Keratinocyte (primary cell): ENCODE measurements around the gene OGFOD3. TPM values are rescaled to one million over a fixed set of nuclear protein-coding genes. Genes with fewer than 3 reads are reported as not detected.

Source experiments
- DNase-seq: peaks from one replicate; pipeline ENCODE4 v3.0.0-alpha.2; 2011; ENCODE audit warnings: low read depth, missing footprints, low spot score
- FAIRE-seq: peaks from 2 replicates; lab custom pipeline; 2011; peaks lifted over from hg19 to GRCh38; lab: Jason Lieb, UNC
- H2AFZ ChIP-seq: 2 replicates; pipeline ENCODE4 v1.6.0; 2012; ENCODE audit warnings: low read length, control low read depth, inconsistent platforms; ENCODE audit not compliant: control insufficient read depth
- H3K27ac ChIP-seq: 2 replicates; pipeline ENCODE4 v1.5.1; 2011; ENCODE audit warnings: low read length; ENCODE audit not compliant: control insufficient read depth, insufficient read depth
- H3K27me3 ChIP-seq: 3 replicates; pipeline ENCODE4 v1.6.0; 2011; ENCODE audit warnings: low read length; ENCODE audit not compliant: control insufficient read depth, insufficient read depth; ENCODE audit errors: extremely low read depth
- H3K36me3 ChIP-seq, 2 experiments: 2 replicates in 1 of 2; 3 replicates in 1 of 2; pipeline ENCODE4 v1.5.1; 2011; ENCODE audit warnings: low read length in 2 of 2, mild to moderate bottlenecking in 1 of 2; ENCODE audit not compliant: control insufficient read depth in 2 of 2, insufficient read depth in 2 of 2; ENCODE audit errors: extremely low read depth in 1 of 2
- H3K4me1 ChIP-seq: 3 replicates; pipeline ENCODE4 v1.5.1; 2011; ENCODE audit warnings: low read length; ENCODE audit not compliant: control insufficient read depth, insufficient read depth; ENCODE audit errors: extremely low read depth
- H3K4me2 ChIP-seq: 3 replicates; pipeline ENCODE4 v1.6.0; 2011; ENCODE audit warnings: low read depth, low read length; ENCODE audit not compliant: control insufficient read depth, insufficient read depth; ENCODE audit errors: extremely low read depth
- H3K4me3 ChIP-seq, 3 experiments: fragments of 200-600 bp in 1 of 3; sonication (generic) in 1 of 3; 2 replicates in 2 of 3; 3 replicates in 1 of 3; pipeline ENCODE4 v1.5.1; 2011 to 2016; ENCODE audit warnings: low read length in 3 of 3, mild to moderate bottlenecking in 3 of 3, control low read depth in 2 of 3, inconsistent platforms in 1 of 3, low read depth in 1 of 3, mixed read lengths in 1 of 3, mixed run types in 1 of 3, moderate library complexity in 1 of 3; ENCODE audit not compliant: control insufficient read depth in 2 of 3, insufficient read depth in 2 of 3; ENCODE audit errors: extremely low read depth in 1 of 3
- H3K79me2 ChIP-seq: 2 replicates; pipeline ENCODE4 v1.6.0; 2012; ENCODE audit warnings: low read length; ENCODE audit not compliant: control insufficient read depth, insufficient read depth
- H3K9ac ChIP-seq: 3 replicates; pipeline ENCODE4 v1.6.0; 2011; ENCODE audit warnings: low read length; ENCODE audit not compliant: control insufficient read depth, insufficient read depth; ENCODE audit errors: extremely low read depth
- H3K9me1 ChIP-seq: 3 replicates; pipeline ENCODE4 v1.6.0; 2011; ENCODE audit warnings: low read length; ENCODE audit not compliant: control insufficient read depth, insufficient read depth; ENCODE audit errors: extremely low read depth
- H3K9me3 ChIP-seq: 2 replicates; pipeline ENCODE4 v1.5.1; 2012; ENCODE audit warnings: low read depth, low read length; ENCODE audit not compliant: control insufficient read depth
- H4K20me1 ChIP-seq: 3 replicates; pipeline ENCODE4 v1.6.0; 2011; ENCODE audit warnings: low read length; ENCODE audit not compliant: control insufficient read depth, insufficient read depth; ENCODE audit errors: extremely low read depth
- CTCF ChIP-seq, 3 experiments: IDR thresholded peaks in 1 of 3; conservative IDR thresholded peaks in 1 of 3; optimal IDR thresholded peaks in 1 of 3; 2 replicates in 2 of 3; 3 replicates in 1 of 3; pipeline versions ENCODE3 to v1.5.1; 2011; ENCODE audit warnings: low read length in 3 of 3, mild to moderate bottlenecking in 3 of 3, moderate library complexity in 2 of 3, control low read depth in 1 of 3, inconsistent platforms in 1 of 3; ENCODE audit not compliant: insufficient read depth in 2 of 3; ENCODE audit errors: extremely low read depth in 1 of 3
- EZH2 ChIP-seq: IDR thresholded peaks from one replicate; pipeline ENCODE4 v1.6.1; 2012; ENCODE audit warnings: inconsistent platforms, mild to moderate bottlenecking, low read length, moderate library complexity
- dilution Hi-C: fragments of 300-500 bp; cut with MboI; formaldehyde crosslinking; loops from one replicate; pipeline ENCODE4 v1.7.0; 2020; ENCODE audit warnings: low sequenced_read_pairs; ENCODE audit not compliant: extremely low pct_ligation_motif_present
- polyA plus RNA-seq, 5 experiments: library from polyadenylated mRNA; depleted of rRNA in 3 of 5; stranded (reverse) in 3 of 5; stranded (forward) in 1 of 5; unstranded in 1 of 5; fragments of >200 nt; gene quantifications; 1 replicate in 1 of 5; 2 replicates in 3 of 5; 3 replicates in 1 of 5; pipeline versions ENCODE4 v1.2.1 to v1.2.3, GENCODE V29; 2011 to 2012; ENCODE audit warnings: missing spikeins in 2 of 5, low read depth in 1 of 5, low replicate concordance in 1 of 5

Gene OGFOD3
- polyA plus RNA-seq, 1 donor (not counting 4 experiments of a cell fraction or from before 2014, with no cell fraction given): 10.8 TPM

GRCh38 chr17:82399041-82399441 lies 19.3 kb downstream of the OGFOD3 start:
- TF ChIP-seq CTCF (optimal IDR thresholded peaks at IDR 0.05 in 1 of 3, IDR thresholded peaks at IDR 0.05 in 1 of 3, conservative IDR thresholded peaks at IDR 0.05 in 1 of 3; ENCODE audit: extremely low read depth in 1 of 3, insufficient read depth in 2 of 3, low read length in 3 of 3) (no peak), EZH2 (no peak)
- no peak overlapping the region for H2AFZ ChIP-seq
- no peak overlapping the region for H3K27ac ChIP-seq
- no peak overlapping the region for H3K4me3 ChIP-seq
- DNase-seq: no peak
- H3K79me2 ChIP-seq: no peaks in the 10 kb centered on the region
- no peaks in the 10 kb centered on the region for H3K4me1 ChIP-seq
- peaks cover 2 to 4% of the 10 kb centered on the region in 2 experiments for H3K36me3 ChIP-seq
- no peaks in the 10 kb centered on the region for H3K27me3 ChIP-seq
- no peaks in the 10 kb centered on the region for H4K20me1 ChIP-seq
- no peak overlapping the region for H3K4me2 ChIP-seq
- dilution Hi-C loops: no loop called here
- H3K9me1 ChIP-seq: no peaks in the 10 kb centered on the region
- FAIRE-seq: no peak
- H3K9ac ChIP-seq: no peak overlapping the region
- no peaks in the 10 kb centered on the region for H3K9me3 ChIP-seq

GRCh38 chr17:82397449-82398335 lies 20.7 kb downstream of the OGFOD3 start:
- Histone ChIP-seq H3K4me1 (no peaks in the 10 kb centered on the region), H3K79me2 (no peaks in the 10 kb centered on the region), H3K9me1 (no peaks in the 10 kb centered on the region), H3K9me3 (no peaks in the 10 kb centered on the region), H3K4me3 (no peak overlapping the region), H4K20me1 (no peaks in the 10 kb centered on the region), H3K27ac (no peak overlapping the region), H2AFZ (no peak overlapping the region), H3K36me3 (peaks cover 0 to 2% of the 10 kb centered on the region in 2 experiments), H3K9ac (no peak overlapping the region), H3K27me3 (no peaks in the 10 kb centered on the region), H3K4me2 (no peak overlapping the region)
- dilution Hi-C loops: no loop called here
- FAIRE-seq (no peak), DNase-seq (no peak)
- TF ChIP-seq EZH2 (no peak), CTCF (optimal IDR thresholded peaks at IDR 0.05 in 1 of 3, IDR thresholded peaks at IDR 0.05 in 1 of 3, conservative IDR thresholded peaks at IDR 0.05 in 1 of 3; ENCODE audit: extremely low read depth in 1 of 3, insufficient read depth in 2 of 3, low read length in 3 of 3) (no peak)
